ENCODE data around the gene SMIM45.

The SMIM45 gene

DNA sequence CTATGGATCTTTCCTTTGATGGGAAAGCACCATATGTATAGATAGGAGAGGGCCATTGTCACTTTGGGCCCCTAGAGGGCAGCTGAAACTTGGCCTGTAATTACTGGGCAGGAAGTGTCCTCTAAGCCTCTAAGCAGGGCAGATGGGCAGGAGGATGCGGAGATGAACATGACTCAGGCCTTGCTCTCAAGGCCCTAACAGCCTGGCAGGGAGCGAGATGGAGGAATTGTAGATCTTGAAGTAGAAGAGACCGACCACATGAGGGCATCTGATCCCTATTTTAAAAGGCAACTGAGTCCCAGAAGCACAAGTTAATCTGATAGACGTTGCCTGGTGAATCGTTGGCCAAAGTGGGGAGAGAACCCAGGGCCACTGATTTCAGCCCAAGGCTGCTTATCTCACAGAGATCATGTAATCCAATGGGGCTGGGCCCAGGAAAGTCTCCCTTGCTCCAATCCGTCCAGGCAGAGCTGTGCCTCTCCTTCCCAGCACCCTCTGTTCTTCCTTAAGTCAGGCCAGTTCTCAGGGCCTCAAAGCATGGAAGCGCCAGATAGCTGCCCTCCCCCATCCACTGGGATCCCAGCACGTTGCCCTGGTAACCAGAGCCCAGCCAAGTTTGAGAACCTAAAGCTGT is 14.8 kb downstream of the SMIM45 start:
- CTCF ChIA-PET: no interaction called here
- H3K36me3 ChIP-seq (ENCODE audit: control insufficient read depth, insufficient read depth, low read length): no peaks in the 10 kb centered on the region
- POLR2A ChIA-PET: no interaction called here
- H3K4me3 ChIP-seq (ENCODE audit: low read depth in 2 of 2, low read length in 2 of 2): no peak overlapping the region
- in situ Hi-C loops (cut with HindIII; ENCODE audit: low pct_unique_long_range_greater_than_20kb, low sequenced_read_pairs): no loop called here
- peak; percentile 48 for DNase-seq (ENCODE audit: low read depth, low spot score)
- TF ChIP-seq, protein P1, sequence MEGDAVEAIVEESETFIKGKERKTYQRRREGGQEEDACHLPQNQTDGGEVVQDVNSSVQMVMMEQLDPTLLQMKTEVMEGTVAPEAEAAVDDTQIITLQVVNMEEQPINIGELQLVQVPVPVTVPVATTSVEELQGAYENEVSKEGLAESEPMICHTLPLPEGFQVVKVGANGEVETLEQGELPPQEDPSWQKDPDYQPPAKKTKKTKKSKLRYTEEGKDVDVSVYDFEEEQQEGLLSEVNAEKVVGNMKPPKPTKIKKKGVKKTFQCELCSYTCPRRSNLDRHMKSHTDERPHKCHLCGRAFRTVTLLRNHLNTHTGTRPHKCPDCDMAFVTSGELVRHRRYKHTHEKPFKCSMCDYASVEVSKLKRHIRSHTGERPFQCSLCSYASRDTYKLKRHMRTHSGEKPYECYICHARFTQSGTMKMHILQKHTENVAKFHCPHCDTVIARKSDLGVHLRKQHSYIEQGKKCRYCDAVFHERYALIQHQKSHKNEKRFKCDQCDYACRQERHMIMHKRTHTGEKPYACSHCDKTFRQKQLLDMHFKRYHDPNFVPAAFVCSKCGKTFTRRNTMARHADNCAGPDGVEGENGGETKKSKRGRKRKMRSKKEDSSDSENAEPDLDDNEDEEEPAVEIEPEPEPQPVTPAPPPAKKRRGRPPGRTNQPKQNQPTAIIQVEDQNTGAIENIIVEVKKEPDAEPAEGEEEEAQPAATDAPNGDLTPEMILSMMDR (IDR thresholded peaks at IDR 0.05): no peak; the same call in 1 of the 2 replicates
- TF ChIP-seq POLR2AphosphoS5 (IDR thresholded peaks at IDR 0.05; ENCODE audit: low read depth, low read length) (no peak), SIN3A (IDR thresholded peaks at IDR 0.05; ENCODE audit: borderline replicate concordance, insufficient read depth, low read depth, low read length) (no peak), TCF7L2 (IDR thresholded peaks at IDR 0.05; ENCODE audit: low read depth, low read length) (no peak)
- TF ChIP-seq, protein P2, sequence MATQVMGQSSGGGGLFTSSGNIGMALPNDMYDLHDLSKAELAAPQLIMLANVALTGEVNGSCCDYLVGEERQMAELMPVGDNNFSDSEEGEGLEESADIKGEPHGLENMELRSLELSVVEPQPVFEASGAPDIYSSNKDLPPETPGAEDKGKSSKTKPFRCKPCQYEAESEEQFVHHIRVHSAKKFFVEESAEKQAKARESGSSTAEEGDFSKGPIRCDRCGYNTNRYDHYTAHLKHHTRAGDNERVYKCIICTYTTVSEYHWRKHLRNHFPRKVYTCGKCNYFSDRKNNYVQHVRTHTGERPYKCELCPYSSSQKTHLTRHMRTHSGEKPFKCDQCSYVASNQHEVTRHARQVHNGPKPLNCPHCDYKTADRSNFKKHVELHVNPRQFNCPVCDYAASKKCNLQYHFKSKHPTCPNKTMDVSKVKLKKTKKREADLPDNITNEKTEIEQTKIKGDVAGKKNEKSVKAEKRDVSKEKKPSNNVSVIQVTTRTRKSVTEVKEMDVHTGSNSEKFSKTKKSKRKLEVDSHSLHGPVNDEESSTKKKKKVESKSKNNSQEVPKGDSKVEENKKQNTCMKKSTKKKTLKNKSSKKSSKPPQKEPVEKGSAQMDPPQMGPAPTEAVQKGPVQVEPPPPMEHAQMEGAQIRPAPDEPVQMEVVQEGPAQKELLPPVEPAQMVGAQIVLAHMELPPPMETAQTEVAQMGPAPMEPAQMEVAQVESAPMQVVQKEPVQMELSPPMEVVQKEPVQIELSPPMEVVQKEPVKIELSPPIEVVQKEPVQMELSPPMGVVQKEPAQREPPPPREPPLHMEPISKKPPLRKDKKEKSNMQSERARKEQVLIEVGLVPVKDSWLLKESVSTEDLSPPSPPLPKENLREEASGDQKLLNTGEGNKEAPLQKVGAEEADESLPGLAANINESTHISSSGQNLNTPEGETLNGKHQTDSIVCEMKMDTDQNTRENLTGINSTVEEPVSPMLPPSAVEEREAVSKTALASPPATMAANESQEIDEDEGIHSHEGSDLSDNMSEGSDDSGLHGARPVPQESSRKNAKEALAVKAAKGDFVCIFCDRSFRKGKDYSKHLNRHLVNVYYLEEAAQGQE (IDR thresholded peaks at IDR 0.05; ENCODE audit: insufficient read depth in 1 of 2, low read depth in 2 of 2, low read length in 1 of 2): no peak
- H3K9me3 ChIP-seq (ENCODE audit: control insufficient read depth, insufficient read depth, low read depth, low read length): no peaks in the 10 kb centered on the region
- no peaks in the 10 kb centered on the region for H3K4me1 ChIP-seq (ENCODE audit: control insufficient read depth, insufficient read depth, low read length)
- no peak overlapping the region for H3K27ac ChIP-seq (ENCODE audit: low read length)
- intact Hi-C loops (cut with micrococcal nuclease; ENCODE audit: unreplicated experiment): loop anchor here (5.0 to 10.0 kb wide), 2 partner anchors 106 to 148 kb away; partner anchors contain the start of genes NAGA and PHETA2
- H3K27me3 ChIP-seq (ENCODE audit: control insufficient read depth, insufficient read depth, low read length): no peaks in the 10 kb centered on the region
- ATAC-seq: peak; percentile 83
- no TSS peak for BruUV-seq (replicated peaks)

DNA sequence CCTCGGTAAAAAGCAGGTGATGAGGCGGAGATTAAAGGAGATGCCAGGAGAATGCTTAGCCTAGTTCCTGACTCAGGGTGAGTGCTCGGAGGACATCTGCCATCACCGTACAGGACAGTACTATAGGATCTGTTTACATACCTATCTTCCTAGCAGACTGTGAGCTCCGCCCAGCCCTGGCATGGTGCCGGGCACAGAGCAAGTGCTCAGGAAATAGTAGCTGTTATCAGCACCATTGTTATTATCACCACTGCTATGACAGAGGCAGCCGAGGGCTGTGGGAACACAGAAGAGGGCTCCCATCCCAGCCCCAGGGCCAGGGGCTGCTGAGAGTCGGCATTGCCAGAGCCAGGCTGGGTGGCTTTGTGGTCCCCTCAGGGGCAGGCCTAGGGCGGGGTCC is 16.7 kb downstream of the SMIM45 start:
- Histone ChIP-seq H3K4me3 (ENCODE audit: low read depth in 2 of 2, low read length in 2 of 2) (no peak overlapping the region), H3K27ac (ENCODE audit: low read length) (no peak overlapping the region), H3K36me3 (ENCODE audit: control insufficient read depth, insufficient read depth, low read length) (no peaks in the 10 kb centered on the region), H3K27me3 (ENCODE audit: control insufficient read depth, insufficient read depth, low read length) (no peaks in the 10 kb centered on the region), H3K9me3 (ENCODE audit: control insufficient read depth, insufficient read depth, low read depth, low read length) (no peaks in the 10 kb centered on the region), H3K4me1 (ENCODE audit: control insufficient read depth, insufficient read depth, low read length) (no peaks in the 10 kb centered on the region)
- in situ Hi-C loops (cut with HindIII; ENCODE audit: low pct_unique_long_range_greater_than_20kb, low sequenced_read_pairs) (no loop called here), intact Hi-C loops (cut with micrococcal nuclease; ENCODE audit: unreplicated experiment) (loop anchor here (5.0 to 10.0 kb wide), 2 partner anchors 104 to 146 kb away; partner anchors contain the start of genes NAGA and PHETA2)
- BruUV-seq (replicated peaks): no TSS peak
- ATAC-seq (no peak), DNase-seq (ENCODE audit: low read depth, low spot score) (no peak)
- ChIA-PET CTCF (interaction anchor here (0.6 kb wide), 1 partner anchor 106 kb away, joined by 3 read pairs; no protein-coding TSS in a partner anchor), POLR2A (no interaction called here)
- TF ChIP-seq TCF7L2 (IDR thresholded peaks at IDR 0.05; ENCODE audit: low read depth, low read length) (no peak), SIN3A (IDR thresholded peaks at IDR 0.05; ENCODE audit: borderline replicate concordance, insufficient read depth, low read depth, low read length) (no peak), POLR2AphosphoS5 (IDR thresholded peaks at IDR 0.05; ENCODE audit: low read depth, low read length) (no peak)
- TF ChIP-seq, protein P2 (IDR thresholded peaks at IDR 0.05; ENCODE audit: insufficient read depth in 1 of 2, low read depth in 2 of 2, low read length in 1 of 2): no peak
- TF ChIP-seq, protein P1 (IDR thresholded peaks at IDR 0.05): no peak
